PC-9 (cell line): ENCODE results near the gene GCH1. TPM values are rescaled to one million over a fixed set of nuclear protein-coding genes. Genes with fewer than 3 reads are reported as not detected.

ENCODE experiments used
- BruUV-seq: library from RNA; stranded (reverse); fragments of 400-500 nt; replicated peaks from 2 replicates; lab custom pipeline; 2021; lab: Mats Ljungman, UMichigan
- CTCF ChIA-PET: fragments of 300-600 bp; sonication (Branson Sonifier 250); formaldehyde crosslinking; loops from one replicate; lab custom pipeline; 2022; ENCODE audit warnings: antibody characterized with exemption; lab: Charles Lee
- POLR2A ChIA-PET: fragments of 300-600 bp; sonication (Branson Sonifier 250); formaldehyde crosslinking; loops from one replicate; lab custom pipeline; 2022; ENCODE audit warnings: antibody characterized with exemption; ENCODE audit not compliant: unreplicated experiment; lab: Charles Lee
- DNase-seq, 2 experiments: peaks; one replicate each; pipeline versions ENCODE4 v3.0.0 to v3.0.0-alpha.2; 2015 to 2022; ENCODE audit warnings: mixed read lengths in 1 of 2
- H2AFZ ChIP-seq: fragments of 200-600 bp; sonication (generic); 2 replicates; pipeline ENCODE4 v1.8.1; 2017; ENCODE audit warnings: antibody characterized with exemption
- H3F3A ChIP-seq: fragments of 200-600 bp; sonication (generic); 2 replicates; pipeline ENCODE4 v1.8.1; 2017; ENCODE audit warnings: antibody characterized with exemption, mild to moderate bottlenecking, low read depth; ENCODE audit not compliant: insufficient read depth
- H3K27ac ChIP-seq: fragments of 200-600 bp; sonication (generic); 2 replicates; pipeline ENCODE4 v1.6.1; 2016; ENCODE audit warnings: mixed run types
- H3K27me3 ChIP-seq: fragments of 200-600 bp; sonication (generic); 2 replicates; pipeline ENCODE4 v1.6.1; 2016; ENCODE audit warnings: low read depth, mixed run types; ENCODE audit not compliant: insufficient read depth
- H3K36me3 ChIP-seq: fragments of 200-600 bp; sonication (generic); 2 replicates; pipeline ENCODE4 v1.6.1; 2016; ENCODE audit warnings: low read depth, mixed run types
- H3K4me1 ChIP-seq: fragments of 200-600 bp; sonication (generic); replicated peaks from 2 replicates; pipeline ENCODE4 v1.6.1; 2016; ENCODE audit warnings: mixed run types; ENCODE audit not compliant: insufficient read depth
- H3K4me2 ChIP-seq: fragments of 200-600 bp; sonication (generic); 2 replicates; pipeline ENCODE4 v1.6.1; 2017; ENCODE audit warnings: mixed run types
- H3K4me3 ChIP-seq: fragments of 200-600 bp; sonication (generic); 2 replicates; pipeline ENCODE4 v1.6.1; 2016; ENCODE audit warnings: mixed run types
- H3K79me2 ChIP-seq: fragments of 200-600 bp; sonication (generic); 2 replicates; pipeline ENCODE4 v1.6.1; 2017; ENCODE audit warnings: low read depth, mixed run types
- H3K9me2 ChIP-seq: fragments of 200-600 bp; sonication (generic); 2 replicates; pipeline ENCODE4 v1.8.1; 2017; ENCODE audit warnings: mild to moderate bottlenecking; ENCODE audit not compliant: insufficient read depth
- H3K9me3 ChIP-seq: fragments of 200-600 bp; sonication (generic); 2 replicates; pipeline ENCODE4 v1.8.1; 2016; ENCODE audit warnings: low read depth; ENCODE audit not compliant: insufficient read depth
- H4K20me1 ChIP-seq: fragments of 200-600 bp; sonication (generic); 2 replicates; pipeline ENCODE4 v1.8.1; 2017; ENCODE audit not compliant: insufficient read depth
- CTCF ChIP-seq: fragments of 200-600 bp; sonication (generic); conservative IDR thresholded peaks from 2 replicates; pipeline ENCODE4 v1.6.1; 2017; ENCODE audit warnings: mixed run types, antibody characterized with exemption, mild to moderate bottlenecking, moderate library complexity
- EZH2 ChIP-seq: fragments of 200-600 bp; sonication (generic); IDR thresholded peaks from 2 replicates; pipeline ENCODE4 v1.8.0; 2017; ENCODE audit warnings: antibody characterized with exemption, low read depth
- intact Hi-C: fragments of 100-400 bp; cut with micrococcal nuclease; formaldehyde crosslinking; loops from one replicate; pipeline ENCODE4 v1.10.0; 2022; ENCODE audit not compliant: unreplicated experiment
- total RNA-seq: library from RNA; stranded (reverse); gene quantifications from 2 replicates; pipeline ENCODE4 v1.2.3, GENCODE V29; 2021

The GCH1 gene
- total RNA-seq, 1 experiment from 2014 or later = 5.1 TPM

- no peaks in the 10 kb centered on the region for H3K9me2 ChIP-seq
- no peaks in the 10 kb centered on the region for H3K9me3 ChIP-seq
- no peak overlapping the region for H3K4me2 ChIP-seq
- H3K27me3 ChIP-seq = no peaks in the 10 kb centered on the region
- no peaks in the 10 kb centered on the region for H3F3A ChIP-seq
- H4K20me1 ChIP-seq = no peaks in the 10 kb centered on the region
- no peak for DNase-seq
- no TSS peak for BruUV-seq
- H2AFZ ChIP-seq = no peak overlapping the region
- no peaks in the 10 kb centered on the region for H3K36me3 ChIP-seq
- ChIA-PET POLR2A (interaction anchor here (0.5 kb wide), 1 partner anchor 10 kb away, joined by 3 read pairs; no protein-coding TSS in a partner anchor), CTCF (no interaction called here)
- intact Hi-C loops = no loop called here
- H3K4me1 ChIP-seq = no peaks in the 10 kb centered on the region
- TF ChIP-seq CTCF (no peak), EZH2 (no peak)
- no peak overlapping the region for H3K4me3 ChIP-seq
- no peaks in the 10 kb centered on the region for H3K79me2 ChIP-seq
- H3K27ac ChIP-seq = no peak overlapping the region
Observed at GRCh38 chr14:54796961-54797360, 105.7 kb downstream of the GCH1 start.

GRCh38 chr14:54794796-54795195 lies 107.8 kb downstream of the GCH1 start:
- no peaks in the 10 kb centered on the region for H3K9me2 ChIP-seq
- ChIA-PET CTCF (no interaction called here), POLR2A (no interaction called here)
- H3K27me3 ChIP-seq = no peaks in the 10 kb centered on the region
- no peaks in the 10 kb centered on the region for H3K79me2 ChIP-seq
- H2AFZ ChIP-seq = no peak overlapping the region
- H3K4me3 ChIP-seq = no peak overlapping the region
- H3K4me1 ChIP-seq = no peaks in the 10 kb centered on the region
- H4K20me1 ChIP-seq = no peaks in the 10 kb centered on the region
- H3K36me3 ChIP-seq = no peaks in the 10 kb centered on the region
- BruUV-seq = no TSS peak
- no peak for TF ChIP-seq CTCF
- no peak overlapping the region for H3K27ac ChIP-seq
- intact Hi-C loops = no loop called here
- no peaks in the 10 kb centered on the region for H3K9me3 ChIP-seq
- H3K4me2 ChIP-seq = no peak overlapping the region
- DNase-seq = no peak
- H3F3A ChIP-seq = no peaks in the 10 kb centered on the region

GRCh38 chr14:54794159-54794558 lies 108.5 kb downstream of the GCH1 start:
- no peak overlapping the region for H3K27ac ChIP-seq
- TF ChIP-seq EZH2 (no peak), CTCF (no peak)
- intact Hi-C loops = no loop called here
- H3F3A ChIP-seq = no peaks in the 10 kb centered on the region
- ChIA-PET POLR2A (no interaction called here), CTCF (no interaction called here)
- H3K4me1 ChIP-seq = no peaks in the 10 kb centered on the region
- H3K27me3 ChIP-seq = no peaks in the 10 kb centered on the region
- no peak for DNase-seq
- no peaks in the 10 kb centered on the region for H3K36me3 ChIP-seq
- H3K4me2 ChIP-seq = no peak overlapping the region
- no TSS peak for BruUV-seq
- H2AFZ ChIP-seq = no peak overlapping the region
- no peaks in the 10 kb centered on the region for H3K9me2 ChIP-seq
- no peak overlapping the region for H3K4me3 ChIP-seq
- no peaks in the 10 kb centered on the region for H4K20me1 ChIP-seq
- no peaks in the 10 kb centered on the region for H3K79me2 ChIP-seq
- H3K9me3 ChIP-seq = no peaks in the 10 kb centered on the region
